Stimulated activated CD4-positive, alpha-beta T cell treated with anti-CD3 and anti-CD28 coated beads, Interleukin-4, amount 100 ng/mL, for 48 hours (primary cell): ENCODE measurements around the gene SLC26A8.

Experiments used
- DNase-seq, 2 donors: peaks; one replicate each; pipeline ENCODE4 v3.0.0-alpha.2; 2020; ENCODE audit warnings: low read depth in 2 of 2

The SLC26A8 gene

GRCh38 chr6:36023996-36024795, at the start of gene SLC26A8:
Gene SLC26A8, minus strand, starts transcription at chr6:36024641. Its CDS starts 4,934 bp downstream, at chr6:36019707.
- no peak for DNase-seq

- no peak for DNase-seq
These were observed 49.1 kb upstream of the SLC26A8 start for GRCh38 chr6:36073587-36073986.

- no peak for DNase-seq
These were observed 48.2 kb upstream of the SLC26A8 start for GRCh38 chr6:36072681-36073080.

GRCh38 chr6:36071714-36072113, 47.3 kb upstream of the SLC26A8 start:
- DNase-seq: no peak

GRCh38 chr6:36071281-36071680, 46.8 kb upstream of the SLC26A8 start:
- DNase-seq: no peak

GRCh38 chr6:36070252-36070651, 45.8 kb upstream of the SLC26A8 start:
- DNase-seq: no peak

GRCh38 chr6:36069573-36069972, 45.1 kb upstream of the SLC26A8 start:
- no peak for DNase-seq

- no peak for DNase-seq
These were observed 44.1 kb upstream of the SLC26A8 start for GRCh38 chr6:36068586-36068985.

- no peak for DNase-seq
These were observed 43.6 kb upstream of the SLC26A8 start for GRCh38 chr6:36068012-36068392.

- no peak for DNase-seq
These were observed 43.1 kb upstream of the SLC26A8 start for GRCh38 chr6:36067374-36068011.

- no peak for DNase-seq
These were observed 42.4 kb upstream of the SLC26A8 start for GRCh38 chr6:36066817-36067216.

- DNase-seq: no peak
These were observed 41.5 kb upstream of the SLC26A8 start for GRCh38 chr6:36065916-36066315.

- DNase-seq: no peak
These were observed 40.4 kb upstream of the SLC26A8 start for GRCh38 chr6:36064770-36065396.

GRCh38 chr6:36063318-36064060, 39.0 kb upstream of the SLC26A8 start:
- DNase-seq: no peak

GRCh38 chr6:36062247-36062646, 37.8 kb upstream of the SLC26A8 start:
- no peak for DNase-seq

- DNase-seq: no peak
These were observed 36.8 kb upstream of the SLC26A8 start for GRCh38 chr6:36061236-36061635.

- DNase-seq: no peak
These were observed 31.7 kb upstream of the SLC26A8 start for GRCh38 chr6:36056178-36056577.

- DNase-seq: no peak
These were observed 30.5 kb upstream of the SLC26A8 start for GRCh38 chr6:36054956-36055355.

- DNase-seq: no peak
These were observed 30.0 kb upstream of the SLC26A8 start for GRCh38 chr6:36054415-36054814.

GRCh38 chr6:36053878-36054277, 29.4 kb upstream of the SLC26A8 start:
- no peak for DNase-seq

GRCh38 chr6:36052097-36052496, 27.7 kb upstream of the SLC26A8 start:
- DNase-seq: no peak
